Uterus (tissue), 4 donors: Measurements from ENCODE around the gene TIGD2. TPM values are rescaled to one million over a fixed set of nuclear protein-coding genes. Genes with fewer than 3 reads are reported as not detected.

Experiments used
- DNase-seq, 2 donors: peaks; one replicate each; pipeline ENCODE4 v3.0.0-alpha.2; 2019 to 2020
- H3K27ac ChIP-seq, 2 donors: fragments of 200-600 bp; sonication (generic); 1 replicate in 1 of 2; 2 replicates in 1 of 2; pipeline ENCODE4 v1.5.1; 2016 to 2018
- H3K27me3 ChIP-seq, 2 donors: fragments of 200-600 bp; sonication (generic); one replicate each; pipeline ENCODE4 v1.5.1; 2018 to 2019; ENCODE audit warnings: control low read depth in 1 of 2
- H3K36me3 ChIP-seq, 2 donors: fragments of 200-600 bp; sonication (generic); one replicate each; pipeline ENCODE4 v1.5.1; 2019; ENCODE audit warnings: control low read depth in 1 of 2
- H3K4me1 ChIP-seq, 2 donors: fragments of 200-600 bp; sonication (generic); one replicate each; pipeline ENCODE4 v1.5.1; 2018 to 2019; ENCODE audit warnings: control low read depth in 1 of 2
- H3K4me3 ChIP-seq, 2 donors: fragments of 200-600 bp; sonication (generic); 1 replicate in 1 of 2; 2 replicates in 1 of 2; pipeline ENCODE4 v1.5.1; 2018 to 2019; ENCODE audit warnings: mild to moderate bottlenecking in 1 of 2
- H3K9me3 ChIP-seq, 2 donors: fragments of 200-600 bp; sonication (generic); one replicate each; pipeline ENCODE4 v1.5.1; 2019; ENCODE audit warnings: control low read depth in 1 of 2
- CTCF ChIP-seq, 4 experiments: fragments of 200-600 bp in 2 of 4; fragments of 450-650 bp in 2 of 4; sonication (generic) in 2 of 4; IDR thresholded peaks; one replicate each; pipeline ENCODE4 v1.5.1; 2016 to 2019; ENCODE audit warnings: antibody characterized with exemption in 4 of 4, mild to moderate bottlenecking in 2 of 4, moderate library complexity in 1 of 4
- POLR2A ChIP-seq, 2 donors: fragments of 450-650 bp; IDR thresholded peaks; one replicate each; pipeline ENCODE4 v1.6.1; 2016; ENCODE audit warnings: antibody characterized with exemption in 2 of 2, mild to moderate bottlenecking in 1 of 2, moderate library complexity in 1 of 2
- intact Hi-C: fragments of 100-400 bp; cut with DNase I; formaldehyde crosslinking; loops from one replicate; pipeline ENCODE4 v1.15.1; 2023; ENCODE audit warnings: low total_unique reads
- total RNA-seq, 4 donors: library from RNA; depleted of rRNA in 3 of 4; stranded (reverse); fragments of >200 nt in 3 of 4; gene quantifications; one replicate each; pipeline versions ENCODE4 v1.1.0 to v1.2.4, GENCODE V29; 2014 to 2023
- donor health status: DM: yes; HTN: yes; CAD: no.

TIGD2 gene
- total RNA-seq, 4 donors from 2014 or later, result 0.59 to 8.4 (median 3.3) TPM

GRCh38 chr4:89109841-89110540 is 1.3 kb upstream of the TIGD2 start:
- DNase-seq, result no peak
- Histone ChIP-seq H3K27me3 (no peaks in the 10 kb centered on the region), H3K27ac (peak overlapping the region in 1 of 2 donors; percentile 64), H3K36me3 (no peaks in the 10 kb centered on the region), H3K4me1 (no peaks in the 10 kb centered on the region), H3K9me3 (no peaks in the 10 kb centered on the region), H3K4me3 (peak overlapping the region; percentile 45 to 77)
- TF ChIP-seq POLR2A (IDR thresholded peaks at IDR 0.05) (no peak), CTCF (IDR thresholded peaks at IDR 0.05) (no peak)
- intact Hi-C loops, result no loop called here

- TF ChIP-seq CTCF (IDR thresholded peaks at IDR 0.05) (no peak), POLR2A (IDR thresholded peaks at IDR 0.05) (no peak)
- no peak for DNase-seq
- intact Hi-C loops, result no loop called here
These were observed 770 bp upstream of the TIGD2 start for GRCh38 chr4:89110541-89110985.

GRCh38 chr4:89111833-89112563 is 665 bp downstream of the TIGD2 start:
- Histone ChIP-seq H3K36me3 (no peaks in the 10 kb centered on the region), H3K4me1 (no peaks in the 10 kb centered on the region), H3K27me3 (no peaks in the 10 kb centered on the region), H3K4me3 (peak overlapping the region; percentile 45 to 77), H3K27ac (peak overlapping the region; percentile 64 to 83), H3K9me3 (no peaks in the 10 kb centered on the region)
- intact Hi-C loops, result no loop called here
- no peak for DNase-seq
- TF ChIP-seq CTCF (IDR thresholded peaks at IDR 0.05) (no peak), POLR2A (IDR thresholded peaks at IDR 0.05) (no peak)

More at GRCh38 chr4:89110541-89110985, 770 bp upstream of the TIGD2 start:
- Histone ChIP-seq H3K27me3 (no peaks in the 10 kb centered on the region), H3K36me3 (no peaks in the 10 kb centered on the region), H3K9me3 (no peaks in the 10 kb centered on the region), H3K4me1 (no peaks in the 10 kb centered on the region), H3K27ac (peak overlapping the region; percentile 64 to 83), H3K4me3 (peak overlapping the region; percentile 45 to 77)

- Histone ChIP-seq H3K27me3 (no peaks in the 10 kb centered on the region), H3K27ac (no peak overlapping the region), H3K36me3 (no peaks in the 10 kb centered on the region), H3K4me1 (no peaks in the 10 kb centered on the region), H3K9me3 (no peaks in the 10 kb centered on the region), H3K4me3 (no peak overlapping the region)
- TF ChIP-seq CTCF (IDR thresholded peaks at IDR 0.05) (no peak), POLR2A (IDR thresholded peaks at IDR 0.05) (no peak)
- DNase-seq, result no peak
- intact Hi-C loops, result no loop called here
These were observed 2.1 kb downstream of the TIGD2 start for GRCh38 chr4:89113415-89113814.

- no peaks in the 10 kb centered on the region for H3K9me3 ChIP-seq
- H3K36me3 ChIP-seq, result no peaks in the 10 kb centered on the region
- H3K4me3 ChIP-seq, result no peak overlapping the region
- intact Hi-C loops, result no loop called here
- no peaks in the 10 kb centered on the region for H3K27me3 ChIP-seq
- H3K4me1 ChIP-seq, result no peaks in the 10 kb centered on the region
- no peak for TF ChIP-seq POLR2A (IDR thresholded peaks at IDR 0.05)
- TF ChIP-seq CTCF (IDR thresholded peaks at IDR 0.05), result no peak
- no peak overlapping the region for H3K27ac ChIP-seq
- DNase-seq, result no peak
These were observed 2.8 kb downstream of the TIGD2 start for GRCh38 chr4:89114100-89114499.
